Calu3 (cell line): ENCODE measurements around the gene TRAPPC6A. TPM values are rescaled to one million over a fixed set of nuclear protein-coding genes. Genes with fewer than 3 reads are reported as not detected.

Experiments
- BruUV-seq: library from RNA; stranded (reverse); fragments of 400-500 nt; replicated peaks from 2 replicates; lab custom pipeline; 2021; lab: Mats Ljungman, UMichigan
- CTCF ChIA-PET: fragments of 300-600 bp; sonication (Branson Sonifier 250); formaldehyde crosslinking; loops from one replicate; lab custom pipeline; 2022; ENCODE audit warnings: antibody characterized with exemption; lab: Charles Lee
- DNase-seq: peaks from one replicate; pipeline ENCODE4 v3.0.0; 2022
- H3K27ac Mint-ChIP-seq: one replicate; pipeline ENCODE4 v1.8.0; 2022; ENCODE audit warnings: mixed read lengths; ENCODE audit not compliant: unreplicated experiment
- H3K27me3 Mint-ChIP-seq: one replicate; pipeline ENCODE4 v1.8.0; 2022; ENCODE audit warnings: mixed read lengths; ENCODE audit not compliant: unreplicated experiment
- H3K36me3 Mint-ChIP-seq: one replicate; pipeline ENCODE4 v1.8.0; 2022; ENCODE audit warnings: mild to moderate bottlenecking, moderate library complexity, mixed read lengths; ENCODE audit not compliant: insufficient read depth, unreplicated experiment
- H3K4me1 Mint-ChIP-seq: one replicate; pipeline ENCODE4 v1.8.0; 2022; ENCODE audit warnings: mild to moderate bottlenecking, low read depth, mixed read lengths; ENCODE audit not compliant: unreplicated experiment
- H3K4me3 Mint-ChIP-seq: one replicate; pipeline ENCODE4 v1.8.0; 2022; ENCODE audit warnings: mild to moderate bottlenecking, low read depth, moderate library complexity, mixed read lengths; ENCODE audit not compliant: unreplicated experiment
- H3K9me3 Mint-ChIP-seq: one replicate; pipeline ENCODE4 v1.8.0; 2022; ENCODE audit warnings: low read depth, mixed read lengths; ENCODE audit not compliant: unreplicated experiment
- CTCF ChIP-seq: fragments of 200-600 bp; IDR thresholded peaks from one replicate; pipeline ENCODE4 v1.8.0; 2022; ENCODE audit warnings: antibody characterized with exemption; ENCODE audit not compliant: unreplicated experiment
- intact Hi-C: fragments of 100-400 bp; cut with micrococcal nuclease; formaldehyde crosslinking; loops from one replicate; pipeline ENCODE4 v1.10.0; 2022; ENCODE audit not compliant: unreplicated experiment
- total RNA-seq: library from RNA; stranded (reverse); gene quantifications from 2 replicates; pipeline ENCODE4 v1.2.3, GENCODE V29; 2022

TRAPPC6A gene
- total RNA-seq, 1 experiment from 2014 or later, result 55.7 TPM

GRCh38 chr19:45145270-45146189 is 32.5 kb downstream of the TRAPPC6A start:
- no peaks in the 10 kb centered on the region for H3K9me3 Mint-ChIP-seq
- intact Hi-C loops, result no loop called here
- no peak for TF ChIP-seq CTCF
- no peaks in the 10 kb centered on the region for H3K27me3 Mint-ChIP-seq
- no peak for DNase-seq
- H3K36me3 Mint-ChIP-seq, result peaks cover 26% of the 10 kb centered on the region
- no peak overlapping the region for H3K4me3 Mint-ChIP-seq
- BruUV-seq, result no TSS peak
- H3K27ac Mint-ChIP-seq, result no peak overlapping the region
- CTCF ChIA-PET, result no interaction called here
- no peaks in the 10 kb centered on the region for H3K4me1 Mint-ChIP-seq

- no TSS peak for BruUV-seq
- no peaks in the 10 kb centered on the region for H3K9me3 Mint-ChIP-seq
- no peak for TF ChIP-seq CTCF
- CTCF ChIA-PET, result no interaction called here
- intact Hi-C loops, result no loop called here
- H3K27ac Mint-ChIP-seq, result no peak overlapping the region
- no peaks in the 10 kb centered on the region for H3K4me1 Mint-ChIP-seq
- H3K27me3 Mint-ChIP-seq, result no peaks in the 10 kb centered on the region
- H3K36me3 Mint-ChIP-seq, result peaks cover 33% of the 10 kb centered on the region
- no peak overlapping the region for H3K4me3 Mint-ChIP-seq
- DNase-seq, result no peak
Observed at GRCh38 chr19:45144431-45145269, 33.4 kb downstream of the TRAPPC6A start.

GRCh38 chr19:45142726-45143110 is 35.3 kb downstream of the TRAPPC6A start:
- Mint-ChIP-seq H3K9me3 (no peaks in the 10 kb centered on the region), H3K27me3 (no peaks in the 10 kb centered on the region), H3K27ac (no peak overlapping the region), H3K4me1 (no peaks in the 10 kb centered on the region), H3K36me3 (peaks cover 41% of the 10 kb centered on the region), H3K4me3 (no peak overlapping the region)
- no peak for TF ChIP-seq CTCF
- BruUV-seq, result no TSS peak
- DNase-seq, result no peak
- intact Hi-C loops, result no loop called here
- CTCF ChIA-PET, result no interaction called here

GRCh38 chr19:45142016-45142725 is 35.9 kb downstream of the TRAPPC6A start:
- Mint-ChIP-seq H3K36me3 (peaks cover 36% of the 10 kb centered on the region), H3K4me3 (no peak overlapping the region), H3K9me3 (no peaks in the 10 kb centered on the region), H3K27me3 (no peaks in the 10 kb centered on the region), H3K4me1 (no peaks in the 10 kb centered on the region), H3K27ac (no peak overlapping the region)
- no peak for TF ChIP-seq CTCF
- no peak for DNase-seq
- intact Hi-C loops, result no loop called here
- no TSS peak for BruUV-seq
- CTCF ChIA-PET, result no interaction called here
